NCI-H2227 treated with DMSO at 0.1 percent for 48 hours (cell line): ENCODE results near the gene TNRC6A.
"Not testable (repeated sequence)": the region's sequence is repeated elsewhere in the genome, so short reads cannot be mapped to it uniquely, and the experiment has no call there.

Source experiments
- DNase-seq: peaks from one replicate; lab custom pipeline; 2025; lab: John Stamatoyannopoulos, UW

TNRC6A gene

GRCh38 chr16:24816688-24817087, 87.2 kb downstream of the TNRC6A start:
- DNase-seq: no peak

- DNase-seq: peak; percentile 51
Observed at GRCh38 chr16:24819462-24820040, 90.1 kb downstream of the TNRC6A start.

GRCh38 chr16:24820522-24820921, 91.1 kb downstream of the TNRC6A start:
- DNase-seq: no peak

- no peak for DNase-seq
Observed at GRCh38 chr16:24821129-24821528, 91.7 kb downstream of the TNRC6A start.

- no peak for DNase-seq
Observed at GRCh38 chr16:24822542-24822941, 93.1 kb downstream of the TNRC6A start.

- DNase-seq: no peak
Observed at GRCh38 chr16:24822974-24823373, 93.5 kb downstream of the TNRC6A start.

GRCh38 chr16:24825696-24826095, 96.2 kb downstream of the TNRC6A start:
- no peak for DNase-seq

GRCh38 chr16:24826096-24826690, 96.7 kb downstream of the TNRC6A start:
- no peak for DNase-seq

GRCh38 chr16:24826817-24827566, 97.5 kb downstream of the TNRC6A start:
- no peak for DNase-seq

- no peak for DNase-seq
Observed at GRCh38 chr16:24829153-24829552, 99.7 kb downstream of the TNRC6A start.

GRCh38 chr16:24833352-24833751, 103.9 kb downstream of the TNRC6A start:
- DNase-seq: no peak

- peak; percentile 26 for DNase-seq
Observed at GRCh38 chr16:24834459-24835335, 105.2 kb downstream of the TNRC6A start.

- no peak for DNase-seq
Observed at GRCh38 chr16:24836836-24837235, 107.4 kb downstream of the TNRC6A start.

- no peak for DNase-seq
Observed at GRCh38 chr16:24837969-24838368, 108.5 kb downstream of the TNRC6A start.

- DNase-seq: no peak
Observed at GRCh38 chr16:24838554-24839266, 109.3 kb downstream of the TNRC6A start.

- no peak for DNase-seq
Observed at GRCh38 chr16:24839347-24839972, 110.0 kb downstream of the TNRC6A start.

- no peak for DNase-seq
Observed at GRCh38 chr16:24841291-24841690, 111.8 kb downstream of the TNRC6A start.

GRCh38 chr16:24844101-24845030, 114.9 kb downstream of the TNRC6A start:
- DNase-seq: no peak

- DNase-seq: not testable (repeated sequence)
Observed at GRCh38 chr16:24845031-24845365, 115.5 kb downstream of the TNRC6A start.
